ENCODE measurements around the gene COPZ2.

- no peak for TF ChIP-seq SIN3A (IDR thresholded peaks at IDR 0.05; ENCODE audit: low read depth)
- no peak for TF ChIP-seq CEBPB (IDR thresholded peaks at IDR 0.05; ENCODE audit: low read depth)
- no peak for TF ChIP-seq ZBTB33 (IDR thresholded peaks at IDR 0.05; ENCODE audit: extremely low read depth, insufficient replicate concordance, low read length)
- TF ChIP-seq TCF7L2 (IDR thresholded peaks at IDR 0.05; ENCODE audit: borderline replicate concordance, extremely low read depth, insufficient read depth, insufficient read length): no peak
- TF ChIP-seq CTCF (IDR thresholded peaks at IDR 0.05 in 2 of 3, conservative IDR thresholded peaks at IDR 0.05 in 1 of 3; ENCODE audit: borderline replicate concordance in 1 of 3, insufficient read depth in 1 of 3, low read depth in 2 of 3, low read length in 2 of 3): no peak
Observed at GRCh38 chr17:48046296-48046695, 8.7 kb upstream of the COPZ2 start.

All from HCT116 (cell line).